K562 (cell line): ENCODE measurements around the gene PROKR1. TPM values are rescaled to one million over a fixed set of nuclear protein-coding genes. Genes with fewer than 3 reads are reported as not detected.
A peak's percentile ranks its signal among the peaks of the same experiment; 100 is the strongest.
"Not testable (repeated sequence)": the region's sequence is repeated elsewhere in the genome, so short reads cannot be mapped to it uniquely, and the experiment has no call there.

Experiments
- ATAC-seq: fragments of 200-7000 bp; cut with Tn5 transposase; 3 replicates; pipeline ENCODE4 v1.9.1; 2020; ENCODE audit warnings: moderate library complexity
- BruUV-seq: library from RNA; stranded (reverse); fragments of 400-500 nt; replicated peaks from 2 replicates; lab custom pipeline; 2021; lab: Mats Ljungman, UMichigan
- CTCF ChIA-PET: fragments of 300-600 bp; formaldehyde crosslinking; extraction: SDS; loops from one replicate; lab custom pipeline; 2021; ENCODE audit warnings: low intra/inter-chr PET ratio; lab: Yijun Ruan, JAX
- POLR2A ChIA-PET: fragments of 300-600, 350-650 bp; sonication (Branson Sonifier 250); formaldehyde crosslinking; extraction: SDS; loops from one replicate; lab custom pipeline; 2021; ENCODE audit warnings: antibody characterized with exemption, inconsistent platforms; lab: Yijun Ruan, JAX
- DNase-seq, 4 experiments: peaks; one replicate each; pipeline versions ENCODE4 v3.0.0 to v3.0.0-alpha.2; 2011 to 2018; ENCODE audit warnings: low spot score in 3 of 4, mixed read lengths in 3 of 4; ENCODE audit errors: extremely low read depth in 1 of 4
- FAIRE-seq: peaks from 2 replicates; lab custom pipeline; 2011; peaks lifted over from hg19 to GRCh38; lab: Jason Lieb, UNC
- H2AFZ ChIP-seq: 2 replicates; pipeline ENCODE4 v1.6.0; 2011; ENCODE audit warnings: low read depth, low read length, control low read depth, inconsistent platforms
- H3K27ac ChIP-seq: fragments of 200-600 bp; 3 replicates; pipeline ENCODE4 v1.8.0; 2011; ENCODE audit warnings: low read depth, mild to moderate bottlenecking, control low read depth, inconsistent platforms, low read length, moderate library complexity, mixed read lengths; ENCODE audit errors: extremely low read depth
- H3K27me3 ChIP-seq, 2 experiments: fragments of 300-600 bp in 1 of 2; 2 replicates in 1 of 2; 3 replicates in 1 of 2; pipeline versions ENCODE4 v1.6.0 to v1.8.0; 2011; ENCODE audit warnings: inconsistent platforms in 2 of 2, low read length in 2 of 2, mild to moderate bottlenecking in 1 of 2, mixed read lengths in 1 of 2, moderate library complexity in 1 of 2; ENCODE audit not compliant: control insufficient read depth in 2 of 2, insufficient read depth in 2 of 2
- H3K36me3 ChIP-seq: fragments of 300-600 bp; 3 replicates; pipeline ENCODE4 v1.8.0; 2011; ENCODE audit warnings: mild to moderate bottlenecking, low read length, inconsistent platforms; ENCODE audit not compliant: control insufficient read depth, insufficient read depth
- H3K4me1 ChIP-seq, 2 experiments: fragments of 200-600 bp in 1 of 2; replicated peaks in 1 of 2; 2 replicates in 1 of 2; 3 replicates in 1 of 2; pipeline versions ENCODE4 v1.5.1 to v1.8.0; 2011; ENCODE audit warnings: inconsistent platforms in 2 of 2, low read length in 2 of 2, mild to moderate bottlenecking in 1 of 2, mixed read lengths in 1 of 2, moderate library complexity in 1 of 2; ENCODE audit not compliant: control insufficient read depth in 2 of 2, insufficient read depth in 2 of 2
- H3K4me2 ChIP-seq: 2 replicates; pipeline ENCODE4 v1.6.1; 2011; ENCODE audit warnings: low read length, control low read depth, inconsistent platforms, mixed read lengths; ENCODE audit not compliant: insufficient read depth
- H3K4me3 ChIP-seq: fragments of 200-600 bp; sonication (generic), shearing (Covaris generic); 2 replicates; pipeline ENCODE4 v1.5.1; 2016; ENCODE audit warnings: control low read depth, inconsistent platforms
- H3K79me2 ChIP-seq: fragments of 200-600 bp; 3 replicates; pipeline ENCODE4 v1.8.0; 2011; ENCODE audit warnings: low read length, inconsistent platforms; ENCODE audit not compliant: control insufficient read depth, insufficient read depth
- H3K9ac ChIP-seq, 2 experiments: 2 replicates each; pipeline versions ENCODE4 v1.6.0 to v1.6.1; 2011; ENCODE audit warnings: low read depth in 2 of 2, low read length in 2 of 2, control low read depth in 1 of 2, inconsistent platforms in 1 of 2, mild to moderate bottlenecking in 1 of 2, mixed read lengths in 1 of 2; ENCODE audit not compliant: insufficient read depth in 1 of 2
- H3K9me1 ChIP-seq: one replicate; pipeline ENCODE4 v1.6.0; 2011; ENCODE audit warnings: inconsistent platforms, mild to moderate bottlenecking, low read length, moderate library complexity; ENCODE audit not compliant: control insufficient read depth, insufficient read depth
- H3K9me3 ChIP-seq: replicated peaks from 2 replicates; pipeline ENCODE4 v1.5.1; 2011; ENCODE audit warnings: low read depth, low read length, inconsistent platforms; ENCODE audit not compliant: control insufficient read depth, insufficient read depth
- H4K20me1 ChIP-seq: replicated peaks from 2 replicates; pipeline ENCODE4 v1.6.1; 2011; ENCODE audit warnings: low read length, inconsistent platforms, mixed read lengths; ENCODE audit not compliant: control insufficient read depth, insufficient read depth
- ARNT ChIP-seq, 2 experiments: fragments of 450-650 bp; IDR thresholded peaks; 2 replicates each; pipeline ENCODE4 v1.6.1; 2016; ENCODE audit warnings: mild to moderate bottlenecking in 1 of 2
- ATF7 ChIP-seq: fragments of 450-650 bp; IDR thresholded peaks from 2 replicates; pipeline ENCODE4 v1.7.1; 2014; ENCODE audit warnings: mild to moderate bottlenecking, moderate library complexity
- POLR2H ChIP-seq: IDR thresholded peaks from 2 replicates; pipeline ENCODE4 v1.6.1; 2016; ENCODE audit warnings: missing genetic modification characterization, low read depth, mild to moderate bottlenecking, control low read depth, missing compliant biosample characterization, moderate library complexity
- TFAP4 ChIP-seq: sonication (generic); formaldehyde crosslinking; IDR thresholded peaks from 2 replicates; pipeline ENCODE4 v1.8.0; 2022; ENCODE audit warnings: missing genetic modification reagents, mild to moderate bottlenecking, moderate library complexity, borderline replicate concordance
- ZBTB2 ChIP-seq: fragments of 450-650 bp; IDR thresholded peaks from 2 replicates; pipeline ENCODE4 v1.6.1; 2016; ENCODE audit warnings: antibody characterized with exemption
- ZBTB40 ChIP-seq, 2 experiments: fragments of 450-650 bp in 1 of 2; sonication (generic) in 1 of 2; formaldehyde crosslinking in 1 of 2; IDR thresholded peaks; 2 replicates each; pipeline versions ENCODE4 v1.7.1 to v1.9.0; 2016 to 2022; ENCODE audit warnings: inconsistent platforms in 1 of 2, mild to moderate bottlenecking in 1 of 2, missing genetic modification reagents in 1 of 2
- WGBS: fragments of 100-300 bp; shearing (Covaris generic); methylation state at CpG from one replicate; pipeline ENCODE4 v1.1.6; 2016; ENCODE audit warnings: low coverage, mixed read lengths; ENCODE audit not compliant: insufficient coverage; ENCODE audit errors: missing lambda C conversion rate; 5-methylcytosine and 5-hydroxymethylcytosine counted together
- in situ Hi-C: fragments of 300-500 bp; cut with MboI; formaldehyde crosslinking; loops from 4 replicates; pipeline ENCODE4 v1.15.0; 2018; ENCODE audit warnings: inconsistent platforms, mixed read lengths
- intact Hi-C: fragments of 100-400 bp; cut with micrococcal nuclease; formaldehyde crosslinking; loops from 2 replicates; pipeline ENCODE4 v1.14.2; 2022
- polyA plus RNA-seq, 8 experiments: library from polyadenylated mRNA; depleted of rRNA in 4 of 8; stranded (reverse) in 5 of 8; unstranded in 3 of 8; fragments of >200 nt; fragmentation: Nextera tagmentation in 2 of 8; fragmentation: Illumina TruSeq in 1 of 8; extraction: Ambion mirVana in 2 of 8; extraction: Trizol in 1 of 8; gene quantifications; 2 replicates each; pipeline versions ENCODE4 v1.2.1 to v1.2.3, GENCODE V29; 2011 to 2014; ENCODE audit warnings: inconsistent platforms in 1 of 8, missing spikeins in 1 of 8
- total RNA-seq, 7 experiments: library from RNA; depleted of rRNA in 6 of 7; stranded (reverse); fragments of >200 nt in 6 of 7; fragmentation: Illumina TruSeq in 2 of 7; extraction: Trizol in 2 of 7; gene quantifications; 2 replicates each; pipeline versions ENCODE4 v1.2.1 to v1.2.3, GENCODE V29; 2011 to 2021; ENCODE audit warnings: low replicate concordance in 1 of 7

PROKR1 gene
- total and polyA plus RNA-seq, 9 of the 15 experiments (the other 6 are each of a cell fraction or from before 2014, with no cell fraction given) = 0.01 to 0.18 (median 0.09) TPM; not detected in 1

- TF ChIP-seq ARNT (IDR thresholded peaks at IDR 0.05) = 0 out of 4 replicates have a peak, but pooled peaks of 1 of the 2 experiments have one; percentile 26
- peak; percentile 61 for TF ChIP-seq ATF7
- peak; percentile 52; the same call in 1 of the 2 replicates for TF ChIP-seq TFAP4 (CRISPR knock-in tag)
- TF ChIP-seq, all 486 proteins: peak for 54; not testable (repeated sequence) for 432
Observed at GRCh38 chr2:68679166-68679916, 36.0 kb downstream of the PROKR1 start (continued).

GRCh38 chr2:68679917-68680267 lies 36.5 kb downstream of the PROKR1 start:
- in situ Hi-C loops; H3K36me3 ChIP-seq; H3K9me3 ChIP-seq; H3K9me1 ChIP-seq; H3K27me3 ChIP-seq; H4K20me1 ChIP-seq; FAIRE-seq; H3K79me2 ChIP-seq; CTCF ChIA-PET; intact Hi-C loops; H3K4me1 ChIP-seq; TF ChIP-seq ZBTB40 (CRISPR knock-in tag; IDR thresholded peaks at IDR 0.05): not testable (repeated sequence)
- Histone ChIP-seq H2AFZ (peak overlapping the region; percentile 92), H3K4me3 (peak overlapping the region; percentile 34), H3K27ac (peak overlapping the region; percentile 68; the same call in 2 of the 3 replicates), H3K9ac (peak overlapping the region in 1 of 2 experiments; percentile 37; a peak in 2 of 4 replicates), H3K4me2 (peak overlapping the region; percentile 66)
- WGBS = 0% methylated on average over 3 of the region's 9 CpGs
- ATAC-seq (peak; percentile 68), DNase-seq (peak in 1 of 4 experiments; percentile 34)
- BruUV-seq = TSS peak; percentile 73
- POLR2A ChIA-PET = interaction anchor here (0.6 to 2.0 kb wide), 7 partner anchors 11 to 170 kb away, joined by 3 to 6 read pairs (median 4); no protein-coding TSS in a partner anchor
- TF ChIP-seq POLR2H (tag) (peak; percentile 67), ZBTB40 (IDR thresholded peaks at IDR 0.05) (0 out of 2 replicates have a peak, but pooled peaks have one; percentile 22), ZBTB2 (0 out of 2 replicates have a peak, but pooled peaks have one; percentile 4)
